ENCODE results near the gene GNAI3. TPM values are rescaled to one million over a fixed set of nuclear protein-coding genes. Genes with fewer than 3 reads are reported as not detected.

GNAI3 gene
- polyA plus RNA-seq, 1 experiment: 14.8 TPM

DNA sequence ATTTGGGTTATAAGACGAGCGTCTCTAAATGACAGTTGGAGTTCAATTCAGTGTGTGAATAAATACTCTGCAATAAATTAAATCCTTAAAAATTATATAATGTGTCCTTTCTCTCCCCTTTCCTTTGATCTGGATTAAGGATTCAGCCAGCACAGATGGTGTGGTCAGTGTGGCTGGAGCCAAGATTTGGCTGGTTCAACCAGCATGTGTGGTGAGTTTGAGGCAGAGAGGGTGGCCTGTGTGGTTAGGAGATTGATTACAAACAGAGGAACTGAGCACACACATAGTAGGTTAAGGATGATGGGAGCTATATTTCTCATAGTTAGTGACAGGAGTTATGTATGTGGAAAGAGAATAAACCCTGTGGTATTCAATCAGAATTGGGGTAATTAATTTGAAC lies 24.7 kb upstream of the GNAI3 start:
- Histone ChIP-seq H3K27me3 (ENCODE audit: control insufficient read depth, insufficient read depth, low read length) (peaks cover 43% of the 10 kb centered on the region), H3K4me3 (ENCODE audit: low read depth, low read length) (no peak overlapping the region), H3K27ac (ENCODE audit: low read depth, low read length) (no peak overlapping the region), H3K9me3 (ENCODE audit: control insufficient read depth, insufficient read depth, low read length) (no peaks in the 10 kb centered on the region)
- TF ChIP-seq, protein P1, sequence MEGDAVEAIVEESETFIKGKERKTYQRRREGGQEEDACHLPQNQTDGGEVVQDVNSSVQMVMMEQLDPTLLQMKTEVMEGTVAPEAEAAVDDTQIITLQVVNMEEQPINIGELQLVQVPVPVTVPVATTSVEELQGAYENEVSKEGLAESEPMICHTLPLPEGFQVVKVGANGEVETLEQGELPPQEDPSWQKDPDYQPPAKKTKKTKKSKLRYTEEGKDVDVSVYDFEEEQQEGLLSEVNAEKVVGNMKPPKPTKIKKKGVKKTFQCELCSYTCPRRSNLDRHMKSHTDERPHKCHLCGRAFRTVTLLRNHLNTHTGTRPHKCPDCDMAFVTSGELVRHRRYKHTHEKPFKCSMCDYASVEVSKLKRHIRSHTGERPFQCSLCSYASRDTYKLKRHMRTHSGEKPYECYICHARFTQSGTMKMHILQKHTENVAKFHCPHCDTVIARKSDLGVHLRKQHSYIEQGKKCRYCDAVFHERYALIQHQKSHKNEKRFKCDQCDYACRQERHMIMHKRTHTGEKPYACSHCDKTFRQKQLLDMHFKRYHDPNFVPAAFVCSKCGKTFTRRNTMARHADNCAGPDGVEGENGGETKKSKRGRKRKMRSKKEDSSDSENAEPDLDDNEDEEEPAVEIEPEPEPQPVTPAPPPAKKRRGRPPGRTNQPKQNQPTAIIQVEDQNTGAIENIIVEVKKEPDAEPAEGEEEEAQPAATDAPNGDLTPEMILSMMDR (IDR thresholded peaks at IDR 0.05; ENCODE audit: low read depth, low read length): no peak
- ChIA-PET POLR2A (no interaction called here), CTCF (interaction anchor here (1.3 to 2.6 kb wide), 5 partner anchors 9 to 33 kb away, joined by 4 to 21 read pairs (median 12); partner anchors contain the start of gene CYB561D1)
- no peak for DNase-seq (ENCODE audit: low read depth, low spot score)

DNA sequence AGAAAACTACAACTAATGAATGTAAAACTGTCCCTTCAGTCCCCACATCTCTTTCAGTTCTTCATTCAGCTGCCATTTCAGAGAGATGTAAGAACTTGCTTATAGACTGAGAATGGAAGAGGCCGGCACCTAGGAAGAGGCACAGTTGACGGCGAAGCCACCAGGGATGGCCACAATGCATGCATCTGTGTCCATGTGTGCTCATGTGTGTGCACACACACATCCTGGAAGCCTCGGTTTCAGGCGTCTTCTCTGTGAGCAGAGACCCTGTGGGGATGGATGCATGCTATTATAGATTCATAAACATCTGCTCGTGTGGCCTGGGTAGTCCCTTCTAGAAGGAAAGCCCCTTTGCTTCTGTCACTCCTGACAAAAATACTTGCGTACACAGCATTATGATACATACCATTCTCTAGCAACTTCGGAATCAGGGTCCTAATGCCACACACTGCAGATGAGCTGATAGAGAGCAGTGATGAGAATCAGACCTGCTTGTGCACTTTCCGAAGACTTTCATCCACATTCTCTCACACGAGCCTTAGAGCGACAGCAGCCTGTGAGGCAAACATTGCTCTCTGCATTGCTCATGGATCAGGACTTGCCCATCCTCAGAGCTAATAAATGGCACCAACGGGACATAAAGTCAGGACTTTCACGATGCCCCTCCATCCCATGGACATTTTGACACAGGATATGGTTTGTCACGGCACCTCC lies 21.2 kb upstream of the GNAI3 start:
- no peak for DNase-seq (ENCODE audit: low read depth, low spot score)
- TF ChIP-seq, protein P1 (IDR thresholded peaks at IDR 0.05; ENCODE audit: low read depth, low read length): no peak
- Histone ChIP-seq H3K9me3 (ENCODE audit: control insufficient read depth, insufficient read depth, low read length) (no peaks in the 10 kb centered on the region), H3K27ac (ENCODE audit: low read depth, low read length) (no peak overlapping the region), H3K4me3 (ENCODE audit: low read depth, low read length) (no peak overlapping the region), H3K27me3 (ENCODE audit: control insufficient read depth, insufficient read depth, low read length) (peaks cover 28% of the 10 kb centered on the region)
- POLR2A ChIA-PET: no interaction called here
- CTCF ChIA-PET: interaction anchor here (17.0 kb wide), 1 partner anchor 27 kb away, joined by 1351 read pairs; the partner anchor contains the start of genes AMIGO1, ATXN7L2 and CYB561D1

DNA sequence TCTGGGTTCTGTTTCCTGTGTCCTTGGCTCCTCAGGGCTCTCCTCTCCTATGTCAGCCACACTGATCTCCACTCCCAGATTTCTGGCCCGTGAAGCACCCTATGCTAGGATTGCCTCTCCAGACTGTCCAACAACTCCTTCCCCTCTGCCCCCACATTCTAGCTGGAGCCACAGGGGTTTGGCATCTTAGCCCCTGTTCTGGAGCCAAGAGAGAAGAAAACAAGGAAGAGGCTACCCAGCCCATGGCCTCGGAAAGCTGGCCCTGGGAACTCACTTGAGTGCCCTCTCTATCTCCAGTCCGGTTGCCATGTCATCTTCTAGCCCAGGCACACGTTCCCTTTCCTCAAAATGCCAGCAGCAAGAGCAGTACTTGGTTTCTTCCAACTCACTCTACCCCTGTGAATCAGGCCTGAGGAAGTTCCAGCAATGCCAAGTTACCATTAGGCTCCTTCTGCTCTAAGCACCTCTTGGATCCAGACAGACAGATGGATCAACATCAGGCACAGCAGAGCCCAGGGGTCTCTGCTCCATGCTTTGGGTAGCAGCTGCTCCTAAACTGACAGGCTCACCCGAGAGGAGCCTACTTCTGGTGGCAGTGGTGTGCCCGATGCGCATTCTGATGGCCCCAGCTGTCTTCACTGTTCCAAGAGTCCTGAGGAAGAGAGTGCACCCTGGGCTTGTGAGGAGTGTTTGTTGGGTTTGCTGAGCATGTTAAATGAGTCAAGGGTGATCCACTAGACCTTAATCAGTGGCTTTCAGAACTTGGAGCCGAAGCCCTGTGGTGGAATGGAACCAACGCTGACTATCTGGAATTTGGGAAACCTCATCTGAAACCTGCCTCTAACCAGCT lies 20.3 kb upstream of the GNAI3 start:
- CTCF ChIA-PET: interaction anchor here (1.5 to 17.0 kb wide), 2 partner anchors 28 to 112 kb away, joined by 4 to 1351 read pairs; partner anchors contain the start of genes AMIGO1, ATXN7L2 and CYB561D1
- POLR2A ChIA-PET: no interaction called here
- TF ChIP-seq, protein P1 (IDR thresholded peaks at IDR 0.05; ENCODE audit: low read depth, low read length): no peak
- Histone ChIP-seq H3K9me3 (ENCODE audit: control insufficient read depth, insufficient read depth, low read length) (no peaks in the 10 kb centered on the region), H3K27ac (ENCODE audit: low read depth, low read length) (no peak overlapping the region), H3K27me3 (ENCODE audit: control insufficient read depth, insufficient read depth, low read length) (peaks cover 21% of the 10 kb centered on the region), H3K4me3 (ENCODE audit: low read depth, low read length) (no peak overlapping the region)
- no peak for DNase-seq (ENCODE audit: low read depth, low spot score)

DNA sequence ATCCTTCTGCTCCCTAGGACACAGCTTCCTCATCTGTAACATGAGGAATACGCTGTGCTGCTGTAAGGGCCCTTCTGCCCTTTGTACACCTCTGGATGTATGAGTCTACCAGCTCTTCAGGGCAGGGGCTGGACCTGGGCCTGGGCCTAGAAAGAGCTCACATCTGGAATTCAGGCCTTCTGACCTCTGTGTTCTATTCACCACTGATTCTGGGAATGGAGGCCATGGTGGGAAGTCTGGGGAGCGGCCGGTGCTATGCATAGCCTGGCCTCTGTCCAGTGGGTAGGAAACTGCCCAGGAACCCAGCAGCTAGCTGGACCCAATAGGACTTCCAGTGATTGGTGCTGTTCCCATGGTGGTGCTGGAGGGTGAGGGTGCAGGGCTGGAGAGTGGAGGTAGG lies 19.7 kb upstream of the GNAI3 start:
- ChIA-PET POLR2A (no interaction called here), CTCF (interaction anchor here (1.5 to 17.0 kb wide), 3 partner anchors 17 to 111 kb away, joined by 4 to 1351 read pairs (median 10); partner anchors contain the start of genes AMIGO1, ATXN7L2 and CYB561D1)
- DNase-seq (ENCODE audit: low read depth, low spot score): no peak

More for the DNA sequence above, 19.7 kb upstream of the GNAI3 start:
- H3K4me3 ChIP-seq (ENCODE audit: low read depth, low read length): no peak overlapping the region
- H3K27me3 ChIP-seq (ENCODE audit: control insufficient read depth, insufficient read depth, low read length): peaks cover 19% of the 10 kb centered on the region
- TF ChIP-seq, protein P1 (IDR thresholded peaks at IDR 0.05; ENCODE audit: low read depth, low read length): no peak
- H3K9me3 ChIP-seq (ENCODE audit: control insufficient read depth, insufficient read depth, low read length): no peaks in the 10 kb centered on the region
- H3K27ac ChIP-seq (ENCODE audit: low read depth, low read length): no peak overlapping the region
